Fibroblast of lung (primary cell): Measurements from ENCODE around the gene FAM110D.

Experiments used
- EZH2 ChIP-seq: IDR thresholded peaks from 2 replicates; pipeline ENCODE4 v1.5.1; 2012; ENCODE audit warnings: low read length, control low read depth, mild to moderate bottlenecking; ENCODE audit errors: missing control alignments
- TF ChIP-seq, protein P1 (sequence below), 2 donors: IDR thresholded peaks in 1 of 2; conservative IDR thresholded peaks in 1 of 2; 1 replicate in 1 of 2; 2 replicates in 1 of 2; pipeline ENCODE4 v1.5.1; 2011 to 2012; ENCODE audit warnings: low read length in 2 of 2, control low read depth in 1 of 2, inconsistent platforms in 1 of 2, low read depth in 1 of 2, mild to moderate bottlenecking in 1 of 2

DNA sequence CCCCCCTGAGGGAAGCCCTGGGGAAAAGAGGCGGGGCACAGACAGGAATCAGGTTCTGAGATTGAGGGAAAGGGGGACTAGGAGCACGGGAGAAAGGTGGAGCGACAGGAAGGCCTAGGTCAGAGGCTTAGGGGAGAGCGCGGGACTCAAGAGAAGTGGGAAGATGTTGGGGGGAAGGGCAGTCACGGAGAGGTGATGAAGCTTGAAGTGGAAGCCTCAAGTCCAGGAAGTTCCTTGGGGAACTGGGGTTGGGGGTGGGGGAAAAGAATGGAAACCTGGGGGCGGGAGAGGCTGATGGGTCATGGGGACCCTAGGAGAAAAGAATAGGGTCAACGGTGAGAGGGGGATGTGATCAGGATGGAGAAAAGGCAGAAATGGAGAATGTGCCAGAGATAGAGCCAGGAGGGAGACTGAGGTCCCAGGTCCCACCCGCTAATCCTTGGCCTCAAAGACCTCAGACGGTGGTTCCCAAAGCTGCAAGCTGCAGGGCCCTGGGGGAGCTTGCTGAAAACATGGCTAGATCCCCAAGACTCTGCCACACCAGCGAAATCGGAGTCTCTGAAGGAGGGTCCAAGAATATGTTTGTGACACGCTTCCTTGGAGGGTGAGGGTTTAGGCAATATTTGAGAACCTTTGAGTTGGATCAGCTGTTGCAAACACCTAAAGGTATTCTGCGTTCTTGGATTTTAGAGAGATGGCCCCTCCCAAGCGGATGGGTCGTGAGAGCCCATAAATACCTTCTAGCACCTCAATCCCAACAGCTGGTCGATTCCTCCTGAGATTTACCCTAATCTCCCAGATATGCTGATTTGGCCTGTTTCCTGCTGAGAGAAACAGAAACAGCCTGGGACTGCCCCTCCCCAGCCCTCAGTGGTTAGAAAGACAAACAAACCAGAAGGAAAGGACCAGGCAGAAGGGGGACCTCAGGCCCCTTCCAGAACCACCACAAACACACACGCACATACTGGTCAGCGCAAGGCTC lies 6.3 kb downstream of the FAM110D start:
- TF ChIP-seq EZH2, result no peak
- TF ChIP-seq, protein P1, sequence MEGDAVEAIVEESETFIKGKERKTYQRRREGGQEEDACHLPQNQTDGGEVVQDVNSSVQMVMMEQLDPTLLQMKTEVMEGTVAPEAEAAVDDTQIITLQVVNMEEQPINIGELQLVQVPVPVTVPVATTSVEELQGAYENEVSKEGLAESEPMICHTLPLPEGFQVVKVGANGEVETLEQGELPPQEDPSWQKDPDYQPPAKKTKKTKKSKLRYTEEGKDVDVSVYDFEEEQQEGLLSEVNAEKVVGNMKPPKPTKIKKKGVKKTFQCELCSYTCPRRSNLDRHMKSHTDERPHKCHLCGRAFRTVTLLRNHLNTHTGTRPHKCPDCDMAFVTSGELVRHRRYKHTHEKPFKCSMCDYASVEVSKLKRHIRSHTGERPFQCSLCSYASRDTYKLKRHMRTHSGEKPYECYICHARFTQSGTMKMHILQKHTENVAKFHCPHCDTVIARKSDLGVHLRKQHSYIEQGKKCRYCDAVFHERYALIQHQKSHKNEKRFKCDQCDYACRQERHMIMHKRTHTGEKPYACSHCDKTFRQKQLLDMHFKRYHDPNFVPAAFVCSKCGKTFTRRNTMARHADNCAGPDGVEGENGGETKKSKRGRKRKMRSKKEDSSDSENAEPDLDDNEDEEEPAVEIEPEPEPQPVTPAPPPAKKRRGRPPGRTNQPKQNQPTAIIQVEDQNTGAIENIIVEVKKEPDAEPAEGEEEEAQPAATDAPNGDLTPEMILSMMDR (conservative IDR thresholded peaks at IDR 0.05 in 1 of 2, IDR thresholded peaks at IDR 0.05 in 1 of 2; ENCODE audit: low read depth in 1 of 2, low read length in 2 of 2), result no peak
